ENCODE measurements around the gene NAXD. TPM values are rescaled to one million over a fixed set of nuclear protein-coding genes. Genes with fewer than 3 reads are reported as not detected.
A peak's percentile ranks its signal among the peaks of the same experiment; 100 is the strongest.

NAXD gene
- total RNA-seq, 4 donors from 2014 or later = 14.5 to 25.2 (median 17.4) TPM

DNA sequence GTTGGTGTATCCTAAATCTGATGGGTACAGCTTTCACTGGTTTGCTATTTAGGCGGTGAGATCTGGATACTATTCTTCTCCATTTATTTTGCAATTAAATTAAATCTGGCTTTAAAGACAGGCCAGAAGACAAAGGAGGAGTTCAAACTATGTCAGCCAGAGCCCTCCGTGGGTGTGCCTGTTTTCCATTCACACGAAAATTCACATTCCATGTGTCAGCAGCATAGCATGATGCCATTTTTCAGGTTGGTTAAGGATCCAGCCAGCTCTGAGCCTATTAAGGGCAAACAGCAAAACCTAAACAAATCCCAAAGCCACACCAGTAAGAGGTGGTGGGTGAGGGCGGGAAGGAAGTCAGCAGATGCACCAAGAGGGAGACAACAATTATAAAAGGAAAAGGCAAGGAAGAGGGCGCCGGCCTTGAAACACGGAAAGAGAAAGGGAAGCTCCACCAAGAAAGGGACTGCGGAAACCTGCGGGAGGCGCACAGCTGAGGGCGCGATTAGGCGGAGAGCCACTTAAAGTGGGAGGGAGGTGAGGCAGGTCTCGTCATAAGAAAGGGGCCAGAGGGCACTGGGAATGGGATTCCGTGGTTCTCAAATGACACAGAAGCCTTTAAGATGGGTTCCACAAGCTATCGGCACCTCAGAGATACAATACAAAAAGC is 47.6 kb downstream of the NAXD start:
- H3K27ac ChIP-seq = no peak overlapping the region
- no peak overlapping the region for H3K4me3 ChIP-seq
- no peaks in the 10 kb centered on the region for H3K9me3 ChIP-seq
- WGBS, 2 donors = 93 to 94% methylated on average over 16 of the region's 16 CpGs
- intact Hi-C loops (cut with DNase I) = no loop called here
- no peak for DNase-seq
- TF ChIP-seq, protein P1, sequence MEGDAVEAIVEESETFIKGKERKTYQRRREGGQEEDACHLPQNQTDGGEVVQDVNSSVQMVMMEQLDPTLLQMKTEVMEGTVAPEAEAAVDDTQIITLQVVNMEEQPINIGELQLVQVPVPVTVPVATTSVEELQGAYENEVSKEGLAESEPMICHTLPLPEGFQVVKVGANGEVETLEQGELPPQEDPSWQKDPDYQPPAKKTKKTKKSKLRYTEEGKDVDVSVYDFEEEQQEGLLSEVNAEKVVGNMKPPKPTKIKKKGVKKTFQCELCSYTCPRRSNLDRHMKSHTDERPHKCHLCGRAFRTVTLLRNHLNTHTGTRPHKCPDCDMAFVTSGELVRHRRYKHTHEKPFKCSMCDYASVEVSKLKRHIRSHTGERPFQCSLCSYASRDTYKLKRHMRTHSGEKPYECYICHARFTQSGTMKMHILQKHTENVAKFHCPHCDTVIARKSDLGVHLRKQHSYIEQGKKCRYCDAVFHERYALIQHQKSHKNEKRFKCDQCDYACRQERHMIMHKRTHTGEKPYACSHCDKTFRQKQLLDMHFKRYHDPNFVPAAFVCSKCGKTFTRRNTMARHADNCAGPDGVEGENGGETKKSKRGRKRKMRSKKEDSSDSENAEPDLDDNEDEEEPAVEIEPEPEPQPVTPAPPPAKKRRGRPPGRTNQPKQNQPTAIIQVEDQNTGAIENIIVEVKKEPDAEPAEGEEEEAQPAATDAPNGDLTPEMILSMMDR (IDR thresholded peaks at IDR 0.05) = no peak
- TF ChIP-seq POLR2A (IDR thresholded peaks at IDR 0.05) = no peak
- H3K4me1 ChIP-seq = no peaks in the 10 kb centered on the region
- H3K36me3 ChIP-seq = peaks cover 4 to 98% (median 20%) of the 10 kb centered on the region in 3 donors
- no peaks in the 10 kb centered on the region for H3K27me3 ChIP-seq

DNA sequence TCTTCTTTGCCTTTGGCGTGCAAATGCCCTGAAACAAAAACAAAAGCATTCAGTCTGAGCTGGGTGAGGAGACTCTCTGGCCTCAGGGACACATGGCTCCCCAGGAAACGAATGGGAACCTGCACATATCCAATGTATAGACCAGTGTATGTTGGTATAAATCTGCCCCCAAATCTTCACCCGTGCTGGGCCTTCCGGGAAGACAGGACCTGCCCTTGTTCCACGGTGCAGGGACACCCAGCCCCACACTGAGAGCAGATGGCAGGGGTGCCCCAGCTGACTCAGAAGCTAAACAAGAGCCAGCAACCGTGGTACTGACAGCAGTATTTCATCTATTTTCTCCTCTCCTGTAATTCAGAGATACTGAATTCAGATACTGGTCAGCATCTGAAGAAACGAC is 48.1 kb downstream of the NAXD start:
- peaks cover 4 to 98% (median 20%) of the 10 kb centered on the region in 3 donors for H3K36me3 ChIP-seq
- no peaks in the 10 kb centered on the region for H3K9me3 ChIP-seq
- DNase-seq = no peak
- H3K27ac ChIP-seq = peak overlapping the region in 1 of 4 donors; percentile 24
- no peaks in the 10 kb centered on the region for H3K4me1 ChIP-seq
- intact Hi-C loops (cut with DNase I) = no loop called here
- TF ChIP-seq, protein P1 (IDR thresholded peaks at IDR 0.05) = no peak
- TF ChIP-seq POLR2A (IDR thresholded peaks at IDR 0.05) = no peak
- WGBS, 2 donors = 79 to 81% methylated on average over 6 to 7 of the region's 7 CpGs
- H3K4me3 ChIP-seq = no peak overlapping the region
- no peaks in the 10 kb centered on the region for H3K27me3 ChIP-seq

DNA sequence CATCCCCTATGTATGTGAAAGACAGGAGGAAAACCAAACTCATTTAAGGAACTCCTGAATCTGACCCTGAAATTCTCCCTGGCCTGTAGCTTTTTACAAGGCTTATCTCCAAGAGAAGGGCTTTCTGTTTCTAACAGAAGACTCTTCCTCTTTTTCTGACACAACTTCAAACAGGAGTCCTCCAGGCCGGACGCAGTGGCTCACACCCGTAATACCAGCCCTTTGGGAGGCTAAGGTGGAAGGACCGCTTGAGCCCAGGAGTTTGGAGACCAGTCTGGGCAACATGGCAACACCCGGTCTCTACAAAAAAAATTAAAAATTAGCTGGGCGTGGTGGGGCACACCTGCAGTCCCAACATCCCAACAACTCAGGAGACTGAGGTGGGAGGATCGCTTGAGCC is 48.7 kb downstream of the NAXD start:
- intact Hi-C loops (cut with DNase I) = no loop called here
- H3K36me3 ChIP-seq = peaks cover 4 to 98% (median 20%) of the 10 kb centered on the region in 3 donors
- TF ChIP-seq, protein P1 (IDR thresholded peaks at IDR 0.05) = no peak
- no peak for TF ChIP-seq POLR2A (IDR thresholded peaks at IDR 0.05)

DNA sequence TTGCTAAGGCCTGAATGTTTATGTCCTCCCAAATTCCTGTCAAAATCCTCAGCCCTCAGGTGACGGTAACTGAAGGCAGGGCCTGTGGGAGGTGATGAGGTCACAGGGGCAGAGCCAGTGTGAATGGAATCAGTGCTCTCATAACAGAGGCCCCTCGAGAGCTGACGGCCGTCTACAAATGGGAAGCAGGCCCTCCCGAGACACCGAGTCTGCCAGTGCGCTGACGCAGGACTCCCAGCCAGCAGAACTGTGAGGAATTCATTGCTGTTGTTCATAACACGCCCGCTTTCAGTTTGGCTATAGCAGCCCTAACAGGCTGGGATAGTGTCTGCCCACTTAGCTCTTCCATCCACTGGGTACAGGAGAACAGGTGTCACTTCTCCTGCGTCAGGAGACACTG is 49.3 kb downstream of the NAXD start:
- intact Hi-C loops (cut with DNase I) = no loop called here
- TF ChIP-seq, protein P1 (IDR thresholded peaks at IDR 0.05) = no peak
- no peak for TF ChIP-seq POLR2A (IDR thresholded peaks at IDR 0.05)
- no peak for DNase-seq
- WGBS, 2 donors = 90 to 93% methylated on average over 2 to 10 of the region's 11 CpGs
- Histone ChIP-seq H3K9me3 (no peaks in the 10 kb centered on the region), H3K27me3 (no peaks in the 10 kb centered on the region), H3K4me1 (no peaks in the 10 kb centered on the region), H3K4me3 (no peak overlapping the region), H3K36me3 (peaks cover 4 to 100% (median 23%) of the 10 kb centered on the region in 3 donors), H3K27ac (no peak overlapping the region)

More for the DNA sequence above, 48.7 kb downstream of the NAXD start:
- Histone ChIP-seq H3K4me3 (no peak overlapping the region), H3K27me3 (no peaks in the 10 kb centered on the region), H3K9me3 (no peaks in the 10 kb centered on the region), H3K27ac (no peak overlapping the region), H3K4me1 (no peaks in the 10 kb centered on the region)
- WGBS, 2 donors = 94 to 100% methylated on average over 5 to 6 of the region's 7 CpGs
- DNase-seq = no peak

DNA sequence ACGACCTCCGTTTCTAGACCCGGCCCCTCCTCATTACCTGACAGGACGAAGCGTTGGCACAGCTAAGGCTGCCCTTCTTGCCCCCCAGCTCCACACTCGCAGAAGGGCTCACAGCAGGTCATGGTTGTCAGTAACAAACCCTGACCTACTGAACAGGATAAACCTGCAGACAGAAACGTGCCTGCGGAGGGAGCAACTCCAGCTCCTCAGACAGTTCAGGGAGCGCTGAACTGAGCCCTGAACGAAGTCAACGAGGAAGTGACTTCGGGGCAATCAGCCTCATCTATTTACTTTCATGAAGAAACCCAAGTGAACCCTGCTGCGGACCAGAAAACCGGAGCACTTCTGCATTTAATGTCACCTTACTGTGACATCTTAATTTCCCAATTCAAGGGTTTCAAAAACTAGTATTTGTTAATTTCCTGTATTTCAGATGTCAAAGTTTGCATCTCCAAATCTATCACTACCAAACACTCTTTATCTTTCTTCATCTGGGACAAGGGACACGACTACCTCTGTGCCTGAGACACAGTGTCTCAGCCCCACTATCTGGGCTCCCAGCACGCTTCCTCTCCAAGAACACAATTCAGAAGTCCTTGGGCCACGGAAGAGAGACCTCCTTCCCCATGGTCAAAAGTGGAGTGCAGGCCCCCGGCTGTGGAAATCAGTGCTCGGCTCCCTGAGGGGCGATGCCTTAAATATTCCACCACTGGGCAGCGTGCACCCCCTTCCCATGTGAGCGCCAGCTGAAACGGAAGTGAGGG is 50.3 kb downstream of the NAXD start:
- Histone ChIP-seq H3K36me3 (peaks cover 4 to 100% (median 30%) of the 10 kb centered on the region in 3 donors), H3K27ac (peak overlapping the region in 1 of 4 donors; percentile 21)
- intact Hi-C loops (cut with DNase I) = no loop called here

More for the DNA sequence above, 50.3 kb downstream of the NAXD start:
- Histone ChIP-seq H3K4me1 (no peaks in the 10 kb centered on the region), H3K9me3 (no peaks in the 10 kb centered on the region), H3K4me3 (no peak overlapping the region), H3K27me3 (no peaks in the 10 kb centered on the region)
- 84 to 85% methylated on average over 10 to 14 of the region's 23 CpGs for WGBS, 2 donors
- DNase-seq = no peak
- TF ChIP-seq, protein P1 (IDR thresholded peaks at IDR 0.05) = no peak
- TF ChIP-seq POLR2A (IDR thresholded peaks at IDR 0.05) = no peak

Data from esophagus squamous epithelium (tissue), 5 donors.